Activated CD8-positive, alpha-beta memory T cell treated with anti-CD3 and anti-CD28 coated beads, Interleukin-2, amount 50 U/mL, for 1 hour (primary cell): Measurements from ENCODE around the gene VAV3.
"Not testable (repeated sequence)": the region's sequence is repeated elsewhere in the genome, so short reads cannot be mapped to it uniquely, and the experiment has no call there.

ENCODE experiments used
- DNase-seq: peaks from one replicate; pipeline ENCODE4 v3.0.0-alpha.2; 2020; ENCODE audit errors: extremely low read depth

VAV3 gene

GRCh38 chr1:107683683-107684082 is 281.3 kb downstream of the VAV3 start:
- DNase-seq, result no peak

GRCh38 chr1:107683191-107683657 is 281.8 kb downstream of the VAV3 start:
- no peak for DNase-seq

GRCh38 chr1:107682467-107682866 is 282.5 kb downstream of the VAV3 start:
- DNase-seq, result no peak

- no peak for DNase-seq
Measured at GRCh38 chr1:107681001-107681479, 283.9 kb downstream of the VAV3 start.

GRCh38 chr1:107680579-107680985 is 284.4 kb downstream of the VAV3 start:
- DNase-seq, result no peak

- DNase-seq, result no peak
Measured at GRCh38 chr1:107679411-107679953, 285.5 kb downstream of the VAV3 start.

- no peak for DNase-seq
Measured at GRCh38 chr1:107678993-107679392, 286.0 kb downstream of the VAV3 start.

- no peak for DNase-seq
Measured at GRCh38 chr1:107677697-107678096, 287.3 kb downstream of the VAV3 start.

- no peak for DNase-seq
Measured at GRCh38 chr1:107674486-107674885, 290.5 kb downstream of the VAV3 start.

- DNase-seq, result no peak
Measured at GRCh38 chr1:107673006-107673405, 292.0 kb downstream of the VAV3 start.

GRCh38 chr1:107670397-107671040 is 294.5 kb downstream of the VAV3 start:
- no peak for DNase-seq

GRCh38 chr1:107669996-107670395 is 295.0 kb downstream of the VAV3 start:
- DNase-seq, result no peak

- no peak for DNase-seq
Measured at GRCh38 chr1:107668762-107669161, 296.2 kb downstream of the VAV3 start.

- no peak for DNase-seq
Measured at GRCh38 chr1:107666493-107666892, 298.5 kb downstream of the VAV3 start.

GRCh38 chr1:107664982-107665925 is 299.7 kb downstream of the VAV3 start:
- no peak for DNase-seq

- DNase-seq, result no peak
Measured at GRCh38 chr1:107662971-107663370, 302.0 kb downstream of the VAV3 start.

- no peak for DNase-seq
Measured at GRCh38 chr1:107661158-107661557, 303.8 kb downstream of the VAV3 start.

- DNase-seq, result no peak
Measured at GRCh38 chr1:107659961-107660360, 305.0 kb downstream of the VAV3 start.

- DNase-seq, result no peak
Measured at GRCh38 chr1:107657356-107657755, 307.6 kb downstream of the VAV3 start.

- DNase-seq, result no peak
Measured at GRCh38 chr1:107653765-107654164, 311.2 kb downstream of the VAV3 start.

GRCh38 chr1:107653005-107653404 is 312.0 kb downstream of the VAV3 start:
- no peak for DNase-seq

- DNase-seq, result not testable (repeated sequence)
Measured at GRCh38 chr1:107650825-107651224, 314.2 kb downstream of the VAV3 start.
